Large intestine (tissue), 3 donors: ENCODE results near the gene GPANK1. TPM values are rescaled to one million over a fixed set of nuclear protein-coding genes. Genes with fewer than 3 reads are reported as not detected.
A peak's percentile ranks its signal among the peaks of the same experiment; 100 is the strongest.

Source experiments
- DNase-seq, 2 donors: peaks; one replicate each; pipeline versions ENCODE4 v3.0.0 to v3.0.0-alpha.2; 2013
- H3K27ac ChIP-seq: one replicate; pipeline ENCODE4 v1.5.1; 2013; ENCODE audit warnings: low read length
- H3K27me3 ChIP-seq: 2 replicates; pipeline ENCODE4 v1.6.1; 2013; ENCODE audit warnings: low read length; ENCODE audit not compliant: control insufficient read depth, insufficient read depth
- H3K36me3 ChIP-seq: 2 replicates; pipeline ENCODE4 v1.6.1; 2013; ENCODE audit warnings: low read length; ENCODE audit not compliant: control insufficient read depth, insufficient read depth
- H3K4me1 ChIP-seq: one replicate; pipeline ENCODE4 v1.6.1; 2013; ENCODE audit warnings: low read length; ENCODE audit not compliant: control insufficient read depth, insufficient read depth
- H3K4me3 ChIP-seq: one replicate; pipeline ENCODE4 v1.5.1; 2013; ENCODE audit warnings: low read length
- H3K9me3 ChIP-seq: one replicate; pipeline ENCODE4 v1.6.1; 2013; ENCODE audit warnings: mild to moderate bottlenecking, low read depth, low read length, moderate library complexity; ENCODE audit not compliant: control insufficient read depth
- WGBS: methylation state at CpG from one replicate; pipeline ENCODE4 v1.1.5; 2013; ENCODE audit warnings: low lambda C conversion rate; ENCODE audit not compliant: insufficient coverage; 5-methylcytosine and 5-hydroxymethylcytosine counted together
- polyA plus RNA-seq: library from polyadenylated mRNA; unstranded; fragments of 120-200 nt; gene quantifications from one replicate; pipeline ENCODE4 v1.2.1, GENCODE V29; 2013

GPANK1 gene
- polyA plus RNA-seq, 1 donor, result 21.4 TPM

- DNase-seq, result peak in 1 of 2 donors; percentile 72
- 20% methylated on average over 1 of the region's 9 CpGs for WGBS
- Histone ChIP-seq H3K4me3 (peak overlapping the region; percentile 93), H3K27ac (peak overlapping the region; percentile 97), H3K9me3 (no peaks in the 10 kb centered on the region), H3K36me3 (peaks cover 29% of the 10 kb centered on the region), H3K27me3 (no peaks in the 10 kb centered on the region), H3K4me1 (peaks cover 38% of the 10 kb centered on the region)
Observed at GRCh38 chr6:31663126-31663960, 1.5 kb downstream of the GPANK1 start.

- WGBS, result 100% methylated on average over 1 of the region's 12 CpGs
- DNase-seq, result no peak
- peaks cover 28% of the 10 kb centered on the region for H3K36me3 ChIP-seq
- no peak overlapping the region for H3K27ac ChIP-seq
- peaks cover 43% of the 10 kb centered on the region for H3K4me1 ChIP-seq
- no peaks in the 10 kb centered on the region for H3K27me3 ChIP-seq
- no peaks in the 10 kb centered on the region for H3K9me3 ChIP-seq
- no peak overlapping the region for H3K4me3 ChIP-seq
Observed at GRCh38 chr6:31662124-31662723, 2.6 kb downstream of the GPANK1 start.

- Histone ChIP-seq H3K4me3 (peak overlapping the region; percentile 94), H3K4me1 (peaks cover 40% of the 10 kb centered on the region), H3K27me3 (no peaks in the 10 kb centered on the region), H3K36me3 (peaks cover 27% of the 10 kb centered on the region), H3K27ac (peak overlapping the region; percentile 91), H3K9me3 (no peaks in the 10 kb centered on the region)
- no CpG with 5 or more reads among the region's 12 CpGs for WGBS
- no peak for DNase-seq
Observed at GRCh38 chr6:31661262-31662123, 3.3 kb downstream of the GPANK1 start.

- peaks cover 45% of the 10 kb centered on the region for H3K4me1 ChIP-seq
- H3K36me3 ChIP-seq, result peaks cover 30% of the 10 kb centered on the region
- H3K27me3 ChIP-seq, result no peaks in the 10 kb centered on the region
- H3K9me3 ChIP-seq, result no peaks in the 10 kb centered on the region
- H3K27ac ChIP-seq, result peak within 1 kb of the TSS; percentile 91
- no CpG with 5 or more reads among the region's 52 CpGs for WGBS
- peak within 1 kb of the TSS; percentile 94 for H3K4me3 ChIP-seq
- DNase-seq, result peak; percentile 83 to 87
Observed at GRCh38 chr6:31660381-31661261, 4.2 kb downstream of the GPANK1 start, which contains the start of gene C6orf47. Gene C6orf47, minus strand, starts transcription at chr6:31660778. Its CDS starts 831 bp downstream, at chr6:31659947.

- WGBS, result no CpG with 5 or more reads among the region's 13 CpGs
- Histone ChIP-seq H3K4me3 (peak overlapping the region; percentile 94), H3K36me3 (peaks cover 30% of the 10 kb centered on the region), H3K9me3 (no peaks in the 10 kb centered on the region), H3K27ac (peak overlapping the region; percentile 91), H3K4me1 (peaks cover 53% of the 10 kb centered on the region), H3K27me3 (no peaks in the 10 kb centered on the region)
- DNase-seq, result peak in 1 of 2 donors; percentile 54
Observed at GRCh38 chr6:31659649-31660380, 5.0 kb downstream of the GPANK1 start.

GRCh38 chr6:31658983-31659648 lies 5.7 kb downstream of the GPANK1 start:
- no CpG with 5 or more reads among the region's 13 CpGs for WGBS
- peaks cover 30% of the 10 kb centered on the region for H3K36me3 ChIP-seq
- H3K27ac ChIP-seq, result no peak overlapping the region
- H3K27me3 ChIP-seq, result no peaks in the 10 kb centered on the region
- H3K4me1 ChIP-seq, result peaks cover 59% of the 10 kb centered on the region
- peak overlapping the region; percentile 94 for H3K4me3 ChIP-seq
- H3K9me3 ChIP-seq, result no peaks in the 10 kb centered on the region
- DNase-seq, result no peak

GRCh38 chr6:31658158-31658688 lies 6.6 kb downstream of the GPANK1 start:
- Histone ChIP-seq H3K4me1 (peaks cover 61% of the 10 kb centered on the region), H3K27ac (no peak overlapping the region), H3K27me3 (no peaks in the 10 kb centered on the region), H3K36me3 (peaks cover 27% of the 10 kb centered on the region), H3K4me3 (peak overlapping the region; percentile 94), H3K9me3 (no peaks in the 10 kb centered on the region)
- DNase-seq, result no peak
- no CpG with 5 or more reads among the region's 4 CpGs for WGBS

- Histone ChIP-seq H3K4me1 (peaks cover 57% of the 10 kb centered on the region), H3K27ac (no peak overlapping the region)
Observed at GRCh38 chr6:31657406-31658157, 7.2 kb downstream of the GPANK1 start.

More at GRCh38 chr6:31657406-31658157, 7.2 kb downstream of the GPANK1 start:
- Histone ChIP-seq H3K9me3 (no peaks in the 10 kb centered on the region), H3K36me3 (peaks cover 26% of the 10 kb centered on the region), H3K4me3 (no peak overlapping the region), H3K27me3 (no peaks in the 10 kb centered on the region)
- DNase-seq, result no peak
- WGBS, result no CpG with 5 or more reads among the region's 6 CpGs
